HG03442 (cell line): ENCODE measurements around the gene SEC31A.

Experiments
- ATAC-seq: cut with Tn5 transposase; IDR thresholded peaks from one replicate; pipeline ENCODE4 v1.9.1; 2021; ENCODE audit warnings: mild to moderate bottlenecking, moderate library complexity; ENCODE audit not compliant: unreplicated experiment

The SEC31A gene

GRCh38 chr4:82776925-82777542 lies 113.9 kb downstream of the SEC31A start:
- ATAC-seq = no peak

GRCh38 chr4:82775243-82775642 lies 115.7 kb downstream of the SEC31A start:
- no peak for ATAC-seq

DNA sequence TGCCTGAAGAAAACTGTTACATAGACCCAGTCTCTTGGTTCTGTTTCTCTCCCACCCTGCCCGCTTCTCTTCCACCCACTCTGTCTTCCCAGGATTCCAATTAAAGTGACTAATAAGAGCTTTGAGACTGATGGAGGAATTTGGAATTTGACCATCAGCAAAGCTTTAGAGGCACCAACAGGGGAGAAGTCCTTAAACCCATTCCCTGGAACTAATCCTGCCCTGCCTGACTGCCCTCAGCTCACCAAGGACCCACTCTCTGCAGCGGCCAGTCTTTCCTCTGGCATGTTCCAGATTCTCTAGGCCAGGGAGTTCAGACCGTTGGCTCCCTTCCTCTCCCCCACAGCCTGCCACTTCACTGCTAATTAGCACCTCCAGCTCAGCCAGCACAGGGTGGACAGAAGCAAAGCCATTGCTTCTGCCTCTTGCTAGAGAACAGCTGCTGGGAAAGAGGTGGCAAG lies 116.2 kb downstream of the SEC31A start:
- no peak for ATAC-seq

DNA sequence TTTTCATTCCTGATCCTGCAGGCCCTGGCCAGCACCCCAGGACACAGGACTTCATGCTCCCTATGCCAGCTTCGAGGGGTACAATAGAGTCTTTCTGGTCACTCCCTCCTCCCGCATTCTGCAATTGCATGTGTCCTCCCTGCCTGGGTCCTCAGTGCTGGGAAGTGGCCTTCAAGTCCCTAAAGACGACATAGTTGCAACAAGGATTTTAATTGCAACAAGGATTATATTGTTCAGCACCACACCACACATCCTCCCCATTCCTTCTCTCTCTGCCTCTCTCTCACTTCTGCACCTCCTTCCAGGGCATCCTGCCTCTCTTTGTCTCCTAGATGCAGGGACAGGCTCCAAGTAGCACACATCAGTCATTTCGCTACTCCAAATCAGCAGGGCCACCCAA lies 117.9 kb downstream of the SEC31A start:
- ATAC-seq = no peak

- ATAC-seq = no peak
Measured at GRCh38 chr4:82770607-82771006, 120.3 kb downstream of the SEC31A start.
